ENCODE results near the gene ADORA2A. TPM values are rescaled to one million over a fixed set of nuclear protein-coding genes. Genes with fewer than 3 reads are reported as not detected.

Gene ADORA2A
- total and polyA plus RNA-seq, 10 of the 15 experiments (the other 5 are each of a cell fraction or from before 2014, with no cell fraction given): 0.69 to 31.2 (median 18.3) TPM

DNA sequence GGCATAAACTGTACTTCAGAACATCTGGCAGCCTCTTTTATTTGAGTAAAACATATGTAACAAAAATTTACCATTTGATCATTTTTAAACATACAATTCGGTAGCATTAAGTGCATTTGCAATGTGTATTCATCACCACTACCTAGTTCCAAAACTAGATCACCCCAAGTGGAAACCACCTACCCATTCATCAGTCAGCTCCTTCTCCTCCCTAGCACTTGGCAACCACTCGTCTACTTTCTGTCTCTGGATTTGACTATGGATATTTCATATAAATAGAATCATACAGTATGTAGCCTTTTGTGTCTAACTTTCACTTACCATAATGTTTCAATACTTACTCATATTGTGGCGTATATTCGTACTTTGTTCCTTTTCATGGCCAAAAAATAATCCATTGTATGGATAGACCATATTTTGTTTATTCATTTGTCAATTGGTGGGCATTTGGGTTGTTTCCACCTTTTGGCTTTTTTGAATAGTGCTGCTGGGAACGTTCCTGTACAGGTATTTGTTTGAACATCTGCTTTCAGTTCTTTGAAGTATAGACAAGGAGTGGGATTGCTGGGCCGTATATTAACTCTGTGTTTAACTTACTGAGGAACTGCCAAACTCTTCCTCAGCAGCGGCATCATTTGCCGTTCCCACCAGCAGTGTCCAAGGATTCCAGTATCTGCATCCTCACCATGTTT lies 27.2 kb upstream of the ADORA2A start (continued):
- TF ChIP-seq, protein P1, sequence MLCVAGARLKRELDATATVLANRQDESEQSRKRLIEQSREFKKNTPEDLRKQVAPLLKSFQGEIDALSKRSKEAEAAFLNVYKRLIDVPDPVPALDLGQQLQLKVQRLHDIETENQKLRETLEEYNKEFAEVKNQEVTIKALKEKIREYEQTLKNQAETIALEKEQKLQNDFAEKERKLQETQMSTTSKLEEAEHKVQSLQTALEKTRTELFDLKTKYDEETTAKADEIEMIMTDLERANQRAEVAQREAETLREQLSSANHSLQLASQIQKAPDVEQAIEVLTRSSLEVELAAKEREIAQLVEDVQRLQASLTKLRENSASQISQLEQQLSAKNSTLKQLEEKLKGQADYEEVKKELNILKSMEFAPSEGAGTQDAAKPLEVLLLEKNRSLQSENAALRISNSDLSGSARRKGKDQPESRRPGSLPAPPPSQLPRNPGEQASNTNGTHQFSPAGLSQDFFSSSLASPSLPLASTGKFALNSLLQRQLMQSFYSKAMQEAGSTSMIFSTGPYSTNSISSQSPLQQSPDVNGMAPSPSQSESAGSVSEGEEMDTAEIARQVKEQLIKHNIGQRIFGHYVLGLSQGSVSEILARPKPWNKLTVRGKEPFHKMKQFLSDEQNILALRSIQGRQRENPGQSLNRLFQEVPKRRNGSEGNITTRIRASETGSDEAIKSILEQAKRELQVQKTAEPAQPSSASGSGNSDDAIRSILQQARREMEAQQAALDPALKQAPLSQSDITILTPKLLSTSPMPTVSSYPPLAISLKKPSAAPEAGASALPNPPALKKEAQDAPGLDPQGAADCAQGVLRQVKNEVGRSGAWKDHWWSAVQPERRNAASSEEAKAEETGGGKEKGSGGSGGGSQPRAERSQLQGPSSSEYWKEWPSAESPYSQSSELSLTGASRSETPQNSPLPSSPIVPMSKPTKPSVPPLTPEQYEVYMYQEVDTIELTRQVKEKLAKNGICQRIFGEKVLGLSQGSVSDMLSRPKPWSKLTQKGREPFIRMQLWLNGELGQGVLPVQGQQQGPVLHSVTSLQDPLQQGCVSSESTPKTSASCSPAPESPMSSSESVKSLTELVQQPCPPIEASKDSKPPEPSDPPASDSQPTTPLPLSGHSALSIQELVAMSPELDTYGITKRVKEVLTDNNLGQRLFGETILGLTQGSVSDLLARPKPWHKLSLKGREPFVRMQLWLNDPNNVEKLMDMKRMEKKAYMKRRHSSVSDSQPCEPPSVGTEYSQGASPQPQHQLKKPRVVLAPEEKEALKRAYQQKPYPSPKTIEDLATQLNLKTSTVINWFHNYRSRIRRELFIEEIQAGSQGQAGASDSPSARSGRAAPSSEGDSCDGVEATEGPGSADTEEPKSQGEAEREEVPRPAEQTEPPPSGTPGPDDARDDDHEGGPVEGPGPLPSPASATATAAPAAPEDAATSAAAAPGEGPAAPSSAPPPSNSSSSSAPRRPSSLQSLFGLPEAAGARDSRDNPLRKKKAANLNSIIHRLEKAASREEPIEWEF (IDR thresholded peaks at IDR 0.05; ENCODE audit: insufficient replicate concordance, low read depth, low read length): peak; percentile 56
- TF ChIP-seq, protein P2, sequence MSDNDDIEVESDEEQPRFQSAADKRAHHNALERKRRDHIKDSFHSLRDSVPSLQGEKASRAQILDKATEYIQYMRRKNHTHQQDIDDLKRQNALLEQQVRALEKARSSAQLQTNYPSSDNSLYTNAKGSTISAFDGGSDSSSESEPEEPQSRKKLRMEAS (IDR thresholded peaks at IDR 0.05; ENCODE audit: low read depth, low read length): no peak
- TF ChIP-seq ZNF384 (IDR thresholded peaks at IDR 0.05; ENCODE audit: borderline replicate concordance, low read depth, low read length): no peak
- no peak for TF ChIP-seq E2F4 (IDR thresholded peaks at IDR 0.05; ENCODE audit: low read depth, low read length)
- TF ChIP-seq NFIC (IDR thresholded peaks at IDR 0.05; ENCODE audit: low read depth, low read length): no peak
- TF ChIP-seq SUZ12 (IDR thresholded peaks at IDR 0.05; ENCODE audit: unreplicated experiment): no peak
- no peak for TF ChIP-seq BCL3 (IDR thresholded peaks at IDR 0.05; ENCODE audit: borderline replicate concordance, insufficient read depth, low read depth, low read length, poor library complexity, severe bottlenecking)
- TF ChIP-seq MTA3 (IDR thresholded peaks at IDR 0.05; ENCODE audit: borderline replicate concordance, low read length): no peak
- TF ChIP-seq, protein P3, sequence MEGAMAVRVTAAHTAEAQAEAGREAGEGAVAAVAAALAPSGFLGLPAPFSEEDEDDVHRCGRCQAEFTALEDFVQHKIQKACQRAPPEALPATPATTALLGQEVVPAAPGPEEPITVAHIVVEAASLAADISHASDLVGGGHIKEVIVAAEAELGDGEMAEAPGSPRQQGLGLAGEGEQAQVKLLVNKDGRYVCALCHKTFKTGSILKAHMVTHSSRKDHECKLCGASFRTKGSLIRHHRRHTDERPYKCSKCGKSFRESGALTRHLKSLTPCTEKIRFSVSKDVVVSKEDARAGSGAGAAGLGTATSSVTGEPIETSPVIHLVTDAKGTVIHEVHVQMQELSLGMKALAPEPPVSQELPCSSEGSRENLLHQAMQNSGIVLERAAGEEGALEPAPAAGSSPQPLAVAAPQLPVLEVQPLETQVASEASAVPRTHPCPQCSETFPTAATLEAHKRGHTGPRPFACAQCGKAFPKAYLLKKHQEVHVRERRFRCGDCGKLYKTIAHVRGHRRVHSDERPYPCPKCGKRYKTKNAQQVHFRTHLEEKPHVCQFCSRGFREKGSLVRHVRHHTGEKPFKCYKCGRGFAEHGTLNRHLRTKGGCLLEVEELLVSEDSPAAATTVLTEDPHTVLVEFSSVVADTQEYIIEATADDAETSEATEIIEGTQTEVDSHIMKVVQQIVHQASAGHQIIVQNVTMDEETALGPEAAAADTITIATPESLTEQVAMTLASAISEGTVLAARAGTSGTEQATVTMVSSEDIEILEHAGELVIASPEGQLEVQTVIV (IDR thresholded peaks at IDR 0.05; ENCODE audit: borderline replicate concordance, partially characterized antibody): no peak
- TF ChIP-seq NBN (IDR thresholded peaks at IDR 0.05): no peak
- TF ChIP-seq CHD4 (IDR thresholded peaks at IDR 0.05): no peak
- TF ChIP-seq NR2C2 (IDR thresholded peaks at IDR 0.05; ENCODE audit: borderline replicate concordance, control insufficient read depth, insufficient read length, low read depth): no peak
- peak; percentile 31; the same call in 1 of the 2 replicates for TF ChIP-seq POLR2AphosphoS5 (IDR thresholded peaks at IDR 0.05; ENCODE audit: low read length)
- TF ChIP-seq MYC (IDR thresholded peaks at IDR 0.05; ENCODE audit: insufficient read depth, insufficient read length, insufficient replicate concordance, low read length, severe bottlenecking): no peak
- peak; percentile 35 for TF ChIP-seq RUNX3 (IDR thresholded peaks at IDR 0.05; ENCODE audit: low read length)
- peak; percentile 48; the same call in 1 of the 2 replicates for TF ChIP-seq EED (IDR thresholded peaks at IDR 0.05; ENCODE audit: low read depth)
